OCI-LY7 (cell line): ENCODE results near the gene UQCC5. TPM values are rescaled to one million over a fixed set of nuclear protein-coding genes. Genes with fewer than 3 reads are reported as not detected.

Experiments used
- BruUV-seq: library from RNA; stranded (reverse); fragments of 400-500 nt; replicated peaks from 2 replicates; lab custom pipeline; 2021; lab: Mats Ljungman, UMichigan
- CTCF ChIA-PET: fragments of 300-600 bp; sonication (Branson Sonifier 250); formaldehyde crosslinking; loops from one replicate; lab custom pipeline; 2022; ENCODE audit warnings: antibody characterized with exemption; ENCODE audit not compliant: unreplicated experiment; lab: Charles Lee
- POLR2A ChIA-PET: fragments of 300-600 bp; sonication (Branson Sonifier 250); formaldehyde crosslinking; loops from one replicate; lab custom pipeline; 2022; ENCODE audit warnings: antibody characterized with exemption; lab: Charles Lee
- DNase-seq: peaks from one replicate; pipeline ENCODE4 v3.0.0-alpha.2; 2015; ENCODE audit warnings: low spot score
- H2AFZ ChIP-seq: fragments of 200-600 bp; sonication (generic), shearing (Covaris generic); 2 replicates; pipeline ENCODE4 v1.6.1; 2014; ENCODE audit warnings: mild to moderate bottlenecking, antibody characterized with exemption, low read length, moderate library complexity
- H3K27ac ChIP-seq: fragments of 200-600 bp; sonication (generic); 2 replicates; pipeline ENCODE4 v1.5.1; 2014; ENCODE audit warnings: mixed run types, low read depth, mild to moderate bottlenecking, moderate library complexity, low read length, inconsistent platforms; ENCODE audit not compliant: poor library complexity, severe bottlenecking
- H3K36me3 ChIP-seq: fragments of 200-600 bp; sonication (generic); 2 replicates; pipeline ENCODE4 v1.6.1; 2014; ENCODE audit warnings: mild to moderate bottlenecking, antibody characterized with exemption, low read length, moderate library complexity, mixed read lengths; ENCODE audit not compliant: insufficient read depth
- H3K4me1 ChIP-seq: fragments of 200-600 bp; sonication (generic); 2 replicates; pipeline ENCODE4 v1.5.1; 2014; ENCODE audit warnings: mild to moderate bottlenecking, low read length; ENCODE audit not compliant: insufficient read depth, poor library complexity, severe bottlenecking
- H3K4me2 ChIP-seq: fragments of 200-600 bp; sonication (generic); 2 replicates; pipeline ENCODE4 v1.6.1; 2014; ENCODE audit warnings: mild to moderate bottlenecking, low read length
- H3K4me3 ChIP-seq: fragments of 200-600 bp; sonication (generic); 2 replicates; pipeline ENCODE4 v1.5.1; 2014; ENCODE audit warnings: mild to moderate bottlenecking, low read depth, low read length; ENCODE audit not compliant: poor library complexity, severe bottlenecking
- H3K79me2 ChIP-seq: fragments of 200-600 bp; sonication (generic); 2 replicates; pipeline ENCODE4 v1.6.1; 2016; ENCODE audit warnings: low read depth, mild to moderate bottlenecking, low read length, moderate library complexity, mixed read lengths; ENCODE audit not compliant: insufficient read depth
- H3K9me2 ChIP-seq: fragments of 200-600 bp; sonication (generic); 2 replicates; pipeline ENCODE4 v1.6.1; 2016; ENCODE audit warnings: mild to moderate bottlenecking, low read length, mixed read lengths; ENCODE audit not compliant: insufficient read depth
- H3K9me3 ChIP-seq: fragments of 200-600 bp; sonication (generic); 2 replicates; pipeline ENCODE4 v1.6.1; 2014; ENCODE audit warnings: mild to moderate bottlenecking, mixed run types, low read length, mixed read lengths
- H4K20me1 ChIP-seq: fragments of 200-600 bp; sonication (generic); 2 replicates; pipeline ENCODE4 v1.6.1; 2014; ENCODE audit warnings: mild to moderate bottlenecking, antibody characterized with exemption, low read length, moderate library complexity, mixed read lengths; ENCODE audit not compliant: insufficient read depth
- CTCF ChIP-seq: fragments of 200-600 bp; sonication (generic); conservative IDR thresholded peaks from 2 replicates; pipeline ENCODE4 v1.5.1; 2014; ENCODE audit warnings: mild to moderate bottlenecking, antibody characterized with exemption, low read length, moderate library complexity, mixed read lengths
- EZH2phosphoT487 ChIP-seq: fragments of 200-600 bp; sonication (generic); IDR thresholded peaks from 2 replicates; pipeline ENCODE4 v1.6.1; 2018; ENCODE audit warnings: low read depth, borderline replicate concordance, mild to moderate bottlenecking, mixed run types, antibody characterized with exemption, low read length, moderate library complexity, mixed read lengths
- intact Hi-C: fragments of 100-400 bp; cut with micrococcal nuclease; formaldehyde crosslinking; loops from one replicate; pipeline ENCODE4 v1.10.0; 2022; ENCODE audit not compliant: unreplicated experiment
- total RNA-seq, 2 experiments: library from RNA; depleted of rRNA in 1 of 2; stranded (reverse); fragments of >200 nt in 1 of 2; shearing (Covaris generic) in 1 of 2; gene quantifications; 2 replicates each; pipeline ENCODE4 v1.2.3, GENCODE V29; 2014 to 2022

The UQCC5 gene
- total RNA-seq, 2 experiments from 2014 or later, result 18.4 to 25.6 TPM

- no peaks in the 10 kb centered on the region for H3K9me3 ChIP-seq
- POLR2A ChIA-PET, result interaction anchor here (0.6 to 1.9 kb wide), 2 partner anchors 9 to 608 kb away, joined by 3 to 6 read pairs; partner anchors contain the start of gene UQCC5
- H3K4me3 ChIP-seq, result no peak overlapping the region
- H4K20me1 ChIP-seq, result 0 out of 2 replicates have a peak, but pooled peaks cover 5% of the 10 kb centered on the region
- CTCF ChIA-PET, result no interaction called here
- H3K9me2 ChIP-seq, result no peaks in the 10 kb centered on the region
- BruUV-seq, result no TSS peak
- H3K27ac ChIP-seq, result no peak overlapping the region
- peaks cover 34% of the 10 kb centered on the region for H3K36me3 ChIP-seq
- DNase-seq, result no peak
- peaks cover 8% of the 10 kb centered on the region for H3K4me1 ChIP-seq
- intact Hi-C loops, result no loop called here
- H3K79me2 ChIP-seq, result peaks cover 4% of the 10 kb centered on the region; the same call in 1 of the 2 replicates
- no peak overlapping the region for H2AFZ ChIP-seq
- TF ChIP-seq EZH2phosphoT487, result no peak
- no peak for TF ChIP-seq CTCF
- H3K4me2 ChIP-seq, result no peak overlapping the region
Measured at GRCh38 chr3:52527039-52527731, 9.2 kb upstream of the UQCC5 start.

DNA sequence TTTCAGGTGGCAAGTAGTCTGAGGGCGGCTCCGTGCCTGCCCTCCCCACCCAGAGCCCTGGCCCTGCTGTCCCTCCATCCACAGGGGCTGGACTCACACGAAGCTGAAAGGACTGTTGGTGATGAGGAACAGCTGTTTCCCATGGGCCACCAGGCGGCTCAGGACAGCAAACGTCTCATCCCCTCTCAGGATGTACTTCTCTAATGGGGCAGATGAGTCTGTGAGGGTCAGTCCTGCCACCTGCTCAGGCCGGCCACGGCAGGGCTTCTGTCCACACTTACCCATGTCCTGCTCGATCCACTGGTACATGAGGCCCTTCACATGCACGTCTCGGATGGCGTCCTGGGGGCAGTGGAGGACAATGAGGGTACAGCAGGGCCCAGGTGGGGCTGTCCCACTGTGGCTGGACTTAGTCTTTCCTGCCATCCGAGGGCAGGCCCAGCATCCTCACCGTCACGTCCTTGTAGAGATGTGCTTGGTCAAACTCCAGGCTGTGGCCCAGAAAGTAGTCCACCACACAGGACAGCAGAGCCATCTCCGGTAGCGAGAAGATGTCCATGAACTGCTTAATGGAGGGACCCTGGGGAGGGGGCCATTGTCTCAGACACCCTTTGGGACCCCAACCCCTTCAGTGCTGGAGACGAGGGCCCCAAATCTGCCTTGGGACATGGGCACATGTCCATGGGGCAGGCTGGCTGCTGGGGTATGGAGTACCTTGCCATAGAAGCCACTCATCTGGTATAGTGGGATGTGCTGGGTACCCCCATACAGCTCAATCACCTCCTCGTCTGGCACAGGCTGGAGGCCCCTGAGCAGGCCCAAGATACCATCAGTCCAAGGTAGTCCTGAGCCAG is 8.4 kb upstream of the UQCC5 start:
- no peak for DNase-seq

More for the DNA sequence above, 8.4 kb upstream of the UQCC5 start:
- Histone ChIP-seq H3K9me3 (no peaks in the 10 kb centered on the region), H3K27ac (no peak overlapping the region), H3K4me2 (no peak overlapping the region), H3K4me3 (no peak overlapping the region), H2AFZ (no peak overlapping the region), H3K4me1 (peaks cover 14% of the 10 kb centered on the region), H3K36me3 (peaks cover 34% of the 10 kb centered on the region), H3K9me2 (no peaks in the 10 kb centered on the region), H3K79me2 (peaks cover 12% of the 10 kb centered on the region; the same call in 1 of the 2 replicates), H4K20me1 (0 out of 2 replicates have a peak, but pooled peaks cover 6% of the 10 kb centered on the region)
- intact Hi-C loops, result no loop called here
- ChIA-PET POLR2A (interaction anchor here (0.6 to 1.9 kb wide), 2 partner anchors 8 to 25 kb away, joined by 4 to 6 read pairs; partner anchors contain the start of gene UQCC5), CTCF (no interaction called here)
- no TSS peak for BruUV-seq
- TF ChIP-seq EZH2phosphoT487, result no peak
- TF ChIP-seq CTCF, result no peak
